ENCODE measurements around the gene SLC8A3.

Gene SLC8A3

DNA sequence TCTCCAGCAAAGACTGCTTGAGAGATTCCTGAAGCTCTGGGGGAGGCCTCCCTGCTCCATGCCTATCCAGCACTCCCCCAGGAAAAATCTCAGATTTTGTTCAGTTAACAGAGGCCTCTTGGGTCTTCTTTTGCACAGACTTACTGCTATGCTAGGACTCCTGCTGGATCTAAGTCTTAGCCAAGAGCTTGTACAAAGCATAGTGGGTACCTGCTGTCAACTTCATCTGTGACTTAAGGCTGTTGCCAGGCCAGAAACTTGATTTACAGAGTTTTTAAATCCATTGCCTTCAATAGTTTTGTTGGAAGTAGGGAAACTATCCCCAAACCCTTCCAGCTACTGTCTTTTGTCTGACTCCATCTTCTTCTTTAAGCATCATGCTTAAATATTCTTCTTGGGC is 169.1 kb downstream of the SLC8A3 start:
- no peak for DNase-seq

DNA sequence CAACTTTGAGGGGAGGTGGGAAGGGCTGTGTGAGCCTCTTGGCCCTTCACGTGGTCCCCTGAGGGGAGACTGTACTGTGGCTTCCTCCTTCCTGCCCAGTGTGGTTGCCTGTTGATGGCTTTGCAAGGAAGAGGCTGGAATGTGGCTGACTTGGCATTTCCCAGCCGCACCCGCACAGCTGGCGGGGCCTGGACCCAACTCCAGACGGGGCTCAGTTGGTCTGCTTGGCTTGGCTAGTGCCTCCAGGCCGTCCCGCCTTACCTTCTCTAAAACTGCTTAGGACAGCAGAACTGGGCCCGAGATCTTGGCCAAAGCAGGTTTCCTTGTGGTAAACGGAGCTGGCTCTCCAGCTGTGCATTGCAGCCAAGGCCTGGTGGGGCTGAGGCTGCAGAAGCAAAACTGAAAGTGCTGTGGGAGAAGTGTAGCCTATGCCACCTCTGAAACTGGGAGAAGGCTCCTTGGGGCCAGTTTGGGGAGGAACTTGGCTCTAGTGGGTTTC is 170.0 kb downstream of the SLC8A3 start:
- no peak for DNase-seq

DNA sequence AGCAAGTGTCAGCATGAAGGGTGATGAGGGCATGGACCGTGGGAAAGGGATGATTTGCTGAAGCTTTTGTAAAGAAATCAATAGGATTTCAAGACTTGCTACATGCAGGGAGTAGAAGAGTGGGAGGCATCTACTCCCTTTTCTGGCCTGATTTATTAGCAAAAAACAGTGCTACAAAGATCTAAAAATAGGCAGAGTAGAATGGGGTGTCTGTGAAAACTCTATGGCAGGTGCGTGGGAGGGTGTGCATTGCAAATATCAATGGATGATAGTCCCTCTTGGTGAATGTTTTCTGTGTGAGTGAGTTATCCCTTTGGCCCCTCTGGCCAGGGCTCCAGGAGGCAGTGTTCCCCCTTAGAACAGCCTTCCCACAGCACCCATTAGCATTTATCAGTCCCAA is 170.5 kb downstream of the SLC8A3 start:
- no peak for DNase-seq

DNA sequence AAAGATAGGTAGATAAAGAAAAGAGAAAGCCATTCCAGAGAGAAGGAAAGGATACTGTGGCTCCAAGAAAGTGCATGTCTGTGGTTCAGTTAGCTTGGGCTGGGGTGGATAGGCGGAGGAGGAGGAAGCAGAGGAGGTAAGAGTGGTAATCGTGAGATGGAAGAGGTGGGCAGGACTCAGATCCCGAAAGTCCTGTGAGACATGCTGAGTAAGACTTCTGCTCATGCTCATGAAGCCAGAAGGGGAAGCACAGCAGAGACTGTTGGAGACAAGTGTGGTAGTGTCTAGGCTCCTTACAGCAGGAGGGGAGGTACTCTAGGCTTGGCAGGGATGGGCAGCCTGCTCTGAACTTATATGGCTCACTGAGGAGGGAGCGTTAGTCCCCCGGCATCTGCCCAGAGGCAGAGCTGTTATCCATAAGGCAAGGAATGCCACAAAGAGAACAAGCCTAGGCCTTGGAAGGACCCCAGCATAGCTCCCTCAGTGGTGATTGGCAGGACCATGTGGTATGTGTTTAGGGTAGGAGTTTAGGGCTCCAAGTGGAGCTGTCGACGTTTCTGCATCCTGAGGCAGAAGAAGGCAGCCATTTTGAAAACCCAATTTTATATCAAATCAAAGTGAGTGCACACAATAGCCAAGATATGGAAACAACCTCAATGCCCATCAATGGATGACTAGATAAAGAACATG is 174.2 kb downstream of the SLC8A3 start:
- no peak for DNase-seq

DNA sequence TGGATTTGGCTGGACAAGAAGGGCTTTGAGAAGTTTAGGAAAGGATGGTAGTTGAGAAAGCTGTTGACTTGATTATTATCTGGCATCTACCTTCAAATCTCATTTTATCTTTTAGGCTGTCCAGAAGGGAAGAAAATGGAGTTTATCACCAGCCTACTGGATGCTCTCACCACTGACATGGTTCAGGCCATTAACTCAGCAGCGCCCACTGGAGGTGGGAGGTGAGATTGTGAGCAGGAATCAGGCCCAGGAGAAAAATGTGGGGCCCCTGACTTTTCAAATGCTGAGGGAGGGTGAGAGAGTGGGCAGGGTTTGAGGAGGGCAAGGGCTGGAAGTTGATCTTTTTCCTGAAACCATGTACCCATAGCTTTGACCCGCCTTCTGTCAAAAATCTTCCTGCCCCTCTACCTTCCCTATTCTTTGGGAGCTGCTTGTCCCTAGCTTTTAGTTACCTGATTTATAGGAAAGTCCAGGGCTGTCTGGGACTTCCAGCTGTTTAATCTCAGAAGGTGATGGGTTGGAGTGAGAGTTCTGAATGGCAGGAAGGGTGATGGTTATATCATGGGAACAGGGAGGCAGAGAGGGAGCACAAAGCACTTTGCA is 175.4 kb downstream of the SLC8A3 start:
- DNase-seq: no peak

DNA sequence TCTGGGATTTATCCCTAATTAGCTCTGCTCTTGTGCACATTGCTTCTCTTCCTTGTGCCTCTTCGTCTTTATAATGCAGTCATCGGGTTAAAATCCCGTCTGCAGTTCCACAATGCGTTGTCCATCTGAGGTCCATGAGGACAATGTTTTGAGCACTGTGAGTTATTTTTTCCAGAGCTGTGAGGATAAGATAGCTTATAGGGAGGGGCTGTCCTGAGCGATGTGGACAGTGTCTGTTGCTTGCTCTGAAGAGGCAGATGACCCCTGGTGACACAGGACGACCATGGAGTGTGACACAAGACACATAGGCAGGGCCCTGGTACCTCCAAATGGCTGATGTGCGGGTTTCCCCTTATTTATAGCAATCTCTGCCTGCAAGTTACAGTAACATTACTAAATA is 177.0 kb downstream of the SLC8A3 start:
- DNase-seq: no peak

DNA sequence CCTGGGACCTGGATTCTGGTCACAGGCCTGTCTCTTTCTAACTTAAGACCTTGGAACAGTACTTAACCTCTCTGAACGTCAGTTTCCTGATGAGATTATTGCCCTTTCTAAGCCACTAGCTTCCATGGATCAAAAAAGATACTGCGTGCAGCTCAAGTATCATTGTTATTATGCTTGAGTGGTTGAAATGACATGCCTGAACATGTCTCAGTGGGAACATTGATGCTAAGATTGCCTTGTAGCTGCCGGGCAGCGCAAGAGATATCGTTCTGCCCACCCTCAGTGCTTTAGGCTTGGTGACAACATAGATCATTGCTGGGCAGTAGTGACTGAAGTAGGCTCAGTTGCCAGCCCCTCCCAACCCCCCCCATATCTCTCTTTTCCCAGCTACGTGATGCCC is 177.7 kb downstream of the SLC8A3 start:
- DNase-seq: no peak

DNA sequence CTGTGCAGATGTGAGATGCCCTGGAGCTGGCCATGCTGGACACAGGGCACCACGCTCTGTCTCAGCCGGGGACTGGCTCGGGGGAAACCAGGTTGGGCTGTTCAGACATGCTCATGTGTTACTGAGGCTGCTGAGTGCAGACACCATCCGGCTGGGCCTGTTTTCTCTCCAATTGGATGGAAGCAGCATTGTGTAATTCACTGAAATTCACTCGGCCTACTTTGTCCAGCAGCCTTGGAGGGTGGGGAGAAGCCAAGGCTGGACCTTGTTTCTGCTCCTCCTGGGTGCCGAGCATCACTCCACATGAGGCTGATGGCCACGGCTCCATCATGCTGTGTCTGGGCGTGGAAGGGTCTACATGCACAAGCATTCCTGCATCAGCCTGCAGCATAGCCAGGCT is 178.8 kb downstream of the SLC8A3 start:
- DNase-seq: no peak

DNA sequence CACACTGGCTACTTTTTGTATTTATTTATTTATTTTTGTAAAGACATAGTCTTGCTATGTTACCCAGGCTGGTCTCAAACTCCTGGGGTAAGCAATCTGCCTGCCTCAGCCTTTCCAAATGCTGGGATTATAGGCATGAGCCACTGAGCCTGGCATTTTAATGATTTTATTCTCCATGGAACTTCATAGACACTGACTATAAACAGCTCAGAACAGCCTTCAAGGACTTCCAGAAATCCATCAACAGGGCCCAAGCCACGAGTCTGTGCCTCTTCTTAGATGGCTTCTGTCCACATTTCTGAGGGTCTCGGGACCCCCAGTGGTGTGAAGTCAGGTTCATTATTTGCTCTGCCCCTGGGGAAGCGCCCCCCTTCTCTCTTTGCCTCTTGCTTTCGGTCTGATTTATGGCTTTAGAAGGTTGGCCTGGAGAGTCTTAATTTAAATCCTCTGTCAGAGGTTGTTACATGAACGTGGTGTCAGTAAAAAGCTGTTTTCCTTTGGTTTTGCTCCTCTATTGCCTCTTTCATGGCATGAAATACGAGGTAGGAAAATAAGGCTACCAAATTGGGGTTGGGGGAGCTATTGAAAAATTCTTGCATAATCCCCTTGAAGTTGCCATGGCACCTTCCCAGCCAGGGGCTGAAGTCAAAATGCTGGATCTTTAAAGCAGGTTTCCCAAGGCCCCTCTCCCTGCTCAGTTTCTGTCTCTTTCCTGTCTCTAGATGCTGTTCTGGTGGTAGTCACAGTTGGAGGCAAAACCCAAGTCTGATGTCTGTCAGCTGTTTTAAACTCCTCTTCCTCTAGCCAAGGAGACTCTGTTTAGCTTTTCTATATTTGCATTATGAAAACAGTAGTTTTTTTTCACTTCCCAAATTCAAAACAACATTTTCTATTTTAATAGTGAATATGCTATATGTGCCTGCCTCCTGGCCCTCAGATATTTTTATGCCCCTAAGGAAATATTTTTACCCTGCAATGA is 180.2 kb downstream of the SLC8A3 start:
- DNase-seq: no peak

DNA sequence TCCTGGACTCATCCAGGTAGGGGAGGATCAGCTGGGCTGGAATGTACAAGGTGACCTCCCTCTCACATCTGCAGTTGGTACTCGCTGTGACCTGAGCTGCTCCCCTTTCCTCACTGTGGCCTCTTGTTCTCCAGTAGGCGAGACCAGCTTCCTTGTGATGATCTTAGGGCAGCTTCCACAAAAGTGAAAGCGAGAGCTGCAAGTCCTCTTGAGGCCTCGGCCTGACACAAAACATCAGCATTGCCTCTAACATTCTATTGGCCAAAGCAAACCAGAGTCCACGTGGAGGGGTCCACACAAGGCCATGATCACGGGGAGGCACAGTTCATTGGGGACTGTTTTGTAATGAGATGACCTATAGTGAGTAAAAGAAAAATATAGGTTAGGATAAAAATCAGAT is 182.1 kb downstream of the SLC8A3 start:
- no peak for DNase-seq

DNA sequence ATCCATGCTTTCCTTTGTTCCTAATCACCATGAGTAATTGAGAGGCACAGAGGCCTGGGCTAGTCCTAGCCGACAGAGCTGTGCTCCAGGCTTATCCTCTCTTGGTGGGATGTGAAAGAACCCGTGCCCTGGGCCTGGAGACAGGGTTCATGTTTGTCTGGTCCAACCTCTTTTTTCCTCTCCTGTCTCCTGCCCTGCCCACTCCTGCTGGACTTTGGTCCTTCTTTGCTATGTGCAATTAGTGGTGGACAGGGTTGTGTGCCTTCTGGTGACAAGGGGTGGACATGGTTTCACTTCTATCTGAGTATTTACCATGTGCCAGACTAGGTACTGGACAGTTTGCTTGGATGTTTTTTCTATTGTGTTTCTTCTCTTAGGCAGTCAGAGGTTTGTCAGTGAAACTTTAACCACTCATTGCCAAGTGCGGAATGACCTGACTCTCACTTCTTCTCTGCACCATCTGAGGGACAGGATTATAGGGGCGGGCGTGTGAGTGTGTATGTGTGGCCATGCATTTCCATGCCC is 183.4 kb downstream of the SLC8A3 start:
- DNase-seq: no peak

DNA sequence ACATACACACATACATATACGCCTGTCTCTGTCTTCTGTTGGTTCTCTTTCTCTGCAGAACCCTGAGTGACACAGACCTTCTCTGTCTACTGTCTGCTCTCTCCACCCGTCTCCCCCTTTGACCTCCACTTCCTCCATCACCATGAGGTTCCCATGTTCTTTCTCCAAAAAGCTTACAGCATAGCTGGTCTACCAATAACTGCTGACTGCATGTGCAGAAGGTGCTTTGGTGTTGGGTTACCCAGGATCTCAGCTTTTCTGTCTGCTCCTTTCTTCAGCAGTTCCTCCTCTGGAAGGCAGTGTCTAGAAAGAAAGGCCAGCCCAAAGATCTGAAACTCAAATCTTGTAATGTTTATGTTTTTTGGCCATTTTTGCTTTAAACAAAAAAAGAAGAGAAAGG is 184.0 kb downstream of the SLC8A3 start:
- no peak for DNase-seq

DNA sequence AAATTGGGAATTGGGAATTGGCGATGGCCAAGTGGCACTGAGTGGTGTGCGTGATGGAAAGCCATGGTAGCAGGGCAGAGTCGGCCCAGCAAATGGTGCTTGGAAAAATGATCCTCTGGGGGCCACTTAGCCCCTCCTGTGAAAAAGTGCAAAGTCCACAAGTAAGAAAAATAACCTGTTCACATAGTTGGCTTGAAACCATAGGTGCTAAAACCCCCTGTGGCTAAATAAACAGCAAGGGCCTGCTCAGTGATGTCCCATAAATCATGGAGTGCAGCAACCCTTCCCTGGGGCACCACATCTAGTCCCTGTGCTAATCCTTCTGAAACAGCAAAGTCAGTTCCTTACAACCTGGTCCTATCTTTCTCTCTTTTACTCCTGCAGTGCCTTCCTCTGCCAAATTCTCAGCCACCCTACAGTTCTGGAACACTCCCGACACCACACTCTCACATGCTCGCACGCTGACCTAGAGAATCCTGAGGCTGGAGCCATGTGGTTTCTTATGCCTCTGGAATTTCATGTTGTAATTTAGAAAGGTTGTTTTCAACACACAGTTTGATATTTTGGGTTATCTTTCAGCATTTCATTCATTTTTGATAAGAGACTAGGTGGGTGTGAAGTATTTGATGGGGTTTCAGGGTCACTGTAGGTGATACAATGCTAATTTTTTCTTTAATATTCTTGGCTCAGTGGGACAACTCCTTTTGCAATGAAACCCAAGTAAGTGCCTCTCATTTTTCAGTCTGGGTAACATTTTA is 186.0 kb downstream of the SLC8A3 start:
- no peak for DNase-seq

DNA sequence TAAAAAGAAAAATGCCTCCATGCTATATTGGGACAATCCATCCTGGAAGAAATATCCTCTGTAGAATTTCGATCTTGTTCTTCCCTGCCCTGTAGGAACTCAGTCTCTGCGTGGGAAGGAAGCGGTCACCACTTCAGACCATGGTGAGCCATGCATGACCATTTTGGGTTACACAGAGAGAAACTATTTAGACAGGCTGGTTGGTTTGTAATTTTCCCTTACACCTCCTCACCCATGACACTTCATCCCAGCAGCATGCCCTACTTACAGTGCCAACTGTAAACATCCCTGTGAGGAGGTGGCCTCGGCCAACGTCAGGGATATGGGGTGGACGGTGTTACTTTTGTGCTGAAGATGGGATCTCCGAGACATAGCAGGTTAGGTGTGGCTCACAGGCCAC is 188.2 kb downstream of the SLC8A3 start:
- DNase-seq: no peak

DNA sequence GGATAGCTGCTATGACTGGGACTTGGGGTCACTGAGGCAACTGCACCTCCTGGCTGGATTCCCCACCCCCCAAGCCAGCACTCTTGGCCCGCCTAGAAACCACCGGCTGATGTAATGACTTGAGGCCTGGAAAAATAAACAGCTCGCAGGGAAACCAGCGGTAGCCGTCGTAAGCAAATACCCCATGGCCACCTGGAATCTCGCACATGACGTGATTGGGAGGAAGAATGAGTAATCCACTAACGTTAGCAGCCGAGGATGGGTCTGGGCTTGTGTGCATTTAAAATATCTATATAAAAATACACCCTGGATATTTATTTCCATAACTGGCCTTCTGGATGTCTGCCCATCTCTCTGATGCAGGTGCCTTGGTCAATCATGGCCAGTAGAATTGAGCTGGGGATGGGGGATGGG is 189.5 kb downstream of the SLC8A3 start:
- DNase-seq: no peak

DNA sequence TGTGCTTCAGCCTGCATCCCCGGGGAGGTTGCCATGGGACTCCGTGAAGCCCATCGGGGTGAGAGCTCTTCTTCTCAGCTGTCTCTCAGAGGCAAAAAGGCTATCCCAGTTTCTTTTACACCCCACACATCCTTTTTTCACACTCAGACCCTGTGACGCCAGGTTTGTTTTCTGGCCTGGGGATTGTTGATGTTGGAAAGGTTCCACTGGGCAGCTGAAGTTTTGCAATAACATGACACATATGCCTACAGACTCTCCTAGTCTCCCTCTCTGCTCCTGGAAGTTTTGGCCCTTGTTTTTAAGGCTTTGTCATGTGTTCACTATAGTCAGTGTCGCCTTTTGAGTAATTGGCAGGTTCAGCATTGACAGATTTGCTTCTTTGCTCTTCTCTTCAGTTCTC is 190.9 kb downstream of the SLC8A3 start:
- DNase-seq: no peak

DNA sequence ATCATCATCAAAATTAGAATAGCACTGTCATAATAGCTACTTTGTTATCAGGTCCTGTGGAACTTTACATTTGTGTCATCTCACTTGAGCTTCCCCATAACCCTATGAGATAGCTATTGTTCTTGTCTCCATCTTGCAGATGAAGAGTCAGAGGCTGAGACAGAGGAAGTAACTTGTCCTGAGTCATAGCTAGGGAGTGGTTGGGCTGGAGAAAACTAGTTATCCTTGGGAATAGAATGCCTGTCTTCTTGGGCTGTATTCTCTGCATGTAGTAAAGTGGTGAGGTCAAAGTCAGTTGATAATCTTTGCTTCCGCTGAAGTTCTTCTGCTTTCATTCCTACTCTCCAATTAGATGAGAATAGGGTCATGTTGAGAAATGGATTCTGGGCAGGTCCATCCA is 192.5 kb downstream of the SLC8A3 start:
- no peak for DNase-seq
